CD4-positive, alpha-beta T cell treated with Interleukin-10 for 1 hour (primary cell): ENCODE measurements around the gene TEX264.

ENCODE experiments used
- DNase-seq: peaks from one replicate; pipeline ENCODE4 v3.0.0-alpha.2; 2020

Gene TEX264

DNA sequence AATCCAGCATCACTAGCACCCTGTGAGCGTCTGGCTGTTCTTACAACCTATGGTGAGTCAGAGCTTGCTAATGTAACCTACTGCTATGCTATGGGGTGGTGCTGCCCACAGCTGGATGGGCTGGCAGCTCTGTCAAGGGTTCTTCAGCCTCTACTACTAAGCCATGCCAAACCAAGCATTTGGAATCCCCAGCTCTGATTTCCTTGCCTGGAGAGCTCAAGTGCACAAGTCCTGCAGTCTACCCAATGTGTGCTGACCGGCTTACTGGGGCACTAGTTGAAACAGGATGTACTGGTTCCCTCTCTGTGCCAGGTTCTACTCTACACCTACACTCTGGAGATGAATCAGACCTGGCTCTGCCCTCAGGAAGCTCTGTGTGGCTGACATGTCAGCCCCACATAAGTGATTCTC is 4.2 kb downstream of the TEX264 start:
- no peak for DNase-seq

DNA sequence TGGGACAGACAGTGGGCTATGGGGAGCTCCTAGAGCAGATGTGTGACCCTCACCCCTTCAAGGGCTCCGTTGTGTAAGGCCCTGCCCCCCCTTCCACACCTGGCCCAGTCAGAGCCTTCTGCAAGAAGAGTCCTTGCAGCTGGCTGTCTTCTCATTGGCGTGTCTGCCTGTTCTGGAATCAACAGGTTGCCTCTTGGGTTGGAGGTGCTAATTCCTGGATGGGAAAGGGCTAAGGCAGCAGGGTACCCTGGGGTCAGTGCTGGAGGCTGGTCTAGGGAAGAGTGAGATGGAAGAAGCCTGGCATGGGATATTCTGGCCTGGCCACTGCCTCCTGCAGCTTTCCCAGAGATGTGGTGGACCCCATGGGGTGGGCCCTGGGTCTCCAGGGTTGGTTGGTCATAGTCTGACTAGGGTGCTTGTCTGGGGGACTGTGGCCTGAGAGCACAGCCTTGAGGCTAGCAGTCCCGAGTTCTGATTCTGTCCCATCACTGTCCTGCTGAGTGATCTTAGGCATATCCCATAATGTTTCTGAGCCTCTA is 5.1 kb downstream of the TEX264 start:
- no peak for DNase-seq

DNA sequence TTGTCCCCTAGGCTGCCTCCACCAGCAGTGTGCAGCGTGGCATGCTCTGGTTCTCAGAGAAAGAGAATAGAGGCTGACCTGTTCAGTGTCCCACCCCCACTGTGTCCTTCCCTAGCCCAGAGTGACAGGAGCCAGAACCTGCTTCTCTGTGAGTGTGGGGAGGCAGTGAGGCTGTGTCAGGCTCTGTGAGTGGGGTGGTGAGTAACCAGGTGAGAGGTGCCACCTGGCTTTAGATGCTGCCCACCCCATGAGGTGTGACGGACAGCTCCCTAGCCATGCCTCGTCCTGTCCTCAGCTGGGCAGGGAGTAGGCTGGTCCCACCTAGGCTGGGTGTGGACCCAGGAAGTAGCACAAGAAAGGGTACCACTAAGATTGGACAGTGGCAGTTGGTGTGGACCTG is 6.3 kb downstream of the TEX264 start:
- no peak for DNase-seq

- DNase-seq, result no peak
Observed at GRCh38 chr3:51678186-51678585, 7.1 kb downstream of the TEX264 start.

DNA sequence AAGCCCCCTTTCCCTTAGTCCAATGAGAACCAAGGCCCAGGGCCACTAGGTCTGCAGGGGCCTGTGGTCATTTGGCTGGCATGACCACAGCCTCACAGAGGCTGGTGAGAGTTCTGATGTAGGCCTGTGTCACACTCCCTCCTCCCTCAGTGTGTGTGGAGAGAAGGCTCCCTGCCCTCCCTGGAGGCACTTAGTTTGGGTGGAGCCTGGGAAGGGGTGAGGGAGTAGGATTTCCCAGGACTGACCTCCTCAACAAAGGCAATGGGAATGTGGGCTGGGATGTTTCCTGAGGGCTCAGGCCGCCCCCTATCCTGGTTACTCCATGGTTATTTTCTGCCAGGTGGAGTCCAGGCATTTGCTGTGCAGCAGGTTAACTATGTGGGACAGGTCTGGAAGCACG is 7.6 kb downstream of the TEX264 start:
- no peak for DNase-seq

- no peak for DNase-seq
Observed at GRCh38 chr3:51679318-51679717, 8.3 kb downstream of the TEX264 start.

DNA sequence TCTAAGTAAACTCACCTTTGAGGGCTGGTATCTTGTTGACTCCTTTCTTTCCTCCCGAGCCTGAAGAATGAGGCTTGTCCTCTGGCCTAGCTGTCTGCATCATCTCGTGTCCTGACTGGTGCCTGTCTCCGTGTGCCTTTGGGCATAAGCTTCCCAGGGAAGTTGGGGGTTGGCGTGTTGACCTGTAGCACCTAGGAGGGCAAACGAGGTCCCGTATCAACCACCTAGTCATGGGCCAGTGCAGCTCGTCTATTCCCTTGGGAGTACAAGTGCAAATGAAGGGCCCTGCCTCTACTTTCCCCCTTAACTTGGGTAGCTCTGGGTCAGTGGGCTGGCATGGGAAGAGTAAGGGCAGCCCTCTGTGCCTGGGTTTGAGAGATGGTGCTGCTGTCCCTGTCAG is 8.7 kb downstream of the TEX264 start:
- DNase-seq, result no peak

GRCh38 chr3:51680196-51680595 is 9.1 kb downstream of the TEX264 start:
- DNase-seq, result no peak

DNA sequence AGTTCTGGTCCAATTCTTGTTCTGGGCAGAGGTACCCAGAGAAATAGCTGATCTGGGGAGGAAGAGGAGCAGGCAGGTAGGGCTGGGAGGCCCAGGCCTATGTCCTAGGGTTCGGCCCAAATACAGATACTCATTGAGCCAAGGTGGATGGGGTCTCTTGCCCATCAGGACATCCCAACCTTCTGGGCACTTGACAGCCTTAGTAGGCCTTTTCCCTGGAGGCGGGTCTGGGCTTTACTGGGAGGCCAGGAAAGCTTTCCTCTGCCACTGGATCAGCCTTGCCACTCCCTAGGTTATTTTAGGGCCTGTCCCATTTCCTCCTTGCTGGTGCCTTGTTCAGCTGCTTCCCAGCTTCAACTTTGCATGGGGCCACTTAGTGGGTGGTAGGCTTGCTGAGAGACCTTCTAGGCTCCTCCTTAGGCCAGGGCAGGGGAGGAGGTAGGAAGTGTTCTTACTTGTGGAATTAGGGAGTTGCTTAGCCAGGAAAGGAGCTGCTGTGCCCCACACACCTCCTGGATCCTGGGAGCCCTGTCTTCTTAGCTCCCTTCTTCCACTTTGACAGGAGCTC is 9.7 kb downstream of the TEX264 start:
- no peak for DNase-seq

GRCh38 chr3:51681453-51681852 is 10.4 kb downstream of the TEX264 start:
- DNase-seq, result peak; percentile 63

DNA sequence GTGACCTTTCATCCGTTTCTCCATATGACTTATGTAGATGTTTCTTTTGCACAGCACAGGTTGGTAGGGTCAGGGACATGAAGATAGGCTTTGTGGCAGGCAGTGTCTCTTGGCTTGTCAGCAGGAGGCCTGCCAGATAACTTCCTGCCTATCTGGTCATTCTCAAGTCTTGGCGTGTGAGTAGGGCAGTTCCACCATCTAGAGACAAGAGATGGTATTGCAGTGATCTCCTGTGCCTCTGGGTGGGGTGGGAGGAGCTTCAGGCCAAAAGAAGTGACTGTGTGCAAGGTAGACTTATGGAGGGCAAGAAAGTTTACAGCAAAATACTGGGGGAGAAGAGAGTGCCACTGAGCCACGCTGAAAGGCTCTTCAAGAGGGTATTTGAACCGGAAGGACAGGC is 11.0 kb downstream of the TEX264 start:
- DNase-seq, result peak; percentile 91

DNA sequence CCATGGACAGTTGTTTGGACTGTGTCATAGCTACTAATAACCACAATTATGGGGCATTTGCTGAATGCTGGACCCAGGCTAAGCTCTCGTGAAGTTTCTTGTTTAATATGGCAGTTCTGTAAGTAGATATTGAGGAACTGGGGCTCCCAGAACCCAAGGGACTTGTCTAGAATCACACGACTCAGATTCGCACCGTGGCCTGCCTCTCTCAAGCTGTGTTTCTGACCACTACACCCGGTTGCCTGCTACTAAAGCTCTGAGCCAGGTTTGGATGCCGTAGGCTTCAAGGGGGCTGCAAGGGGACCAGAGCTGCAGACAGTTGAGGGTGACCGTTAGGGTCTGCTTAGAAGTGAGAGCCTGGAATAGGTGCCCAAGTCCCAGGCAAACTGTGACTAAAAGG is 11.5 kb downstream of the TEX264 start:
- no peak for DNase-seq

DNA sequence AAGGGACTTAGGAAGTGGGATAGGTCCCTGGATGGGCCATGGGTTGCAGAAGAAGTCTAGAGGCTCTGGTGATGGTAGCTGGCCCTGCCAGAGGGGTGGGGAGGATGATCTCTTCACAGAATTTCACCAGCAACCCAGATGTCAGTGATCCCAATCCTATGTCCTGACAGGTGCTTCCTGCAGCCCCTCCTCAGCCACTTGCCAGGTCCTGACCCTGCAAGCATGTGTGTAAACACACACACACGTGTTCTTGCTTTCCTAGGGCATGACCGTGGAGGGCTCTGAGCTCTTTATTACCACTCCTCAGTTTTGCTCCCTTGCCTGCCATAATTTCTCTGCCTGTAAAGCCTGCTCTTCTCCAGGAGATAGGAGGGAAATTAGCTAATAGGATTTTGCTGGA is 12.5 kb downstream of the TEX264 start:
- no peak for DNase-seq

DNA sequence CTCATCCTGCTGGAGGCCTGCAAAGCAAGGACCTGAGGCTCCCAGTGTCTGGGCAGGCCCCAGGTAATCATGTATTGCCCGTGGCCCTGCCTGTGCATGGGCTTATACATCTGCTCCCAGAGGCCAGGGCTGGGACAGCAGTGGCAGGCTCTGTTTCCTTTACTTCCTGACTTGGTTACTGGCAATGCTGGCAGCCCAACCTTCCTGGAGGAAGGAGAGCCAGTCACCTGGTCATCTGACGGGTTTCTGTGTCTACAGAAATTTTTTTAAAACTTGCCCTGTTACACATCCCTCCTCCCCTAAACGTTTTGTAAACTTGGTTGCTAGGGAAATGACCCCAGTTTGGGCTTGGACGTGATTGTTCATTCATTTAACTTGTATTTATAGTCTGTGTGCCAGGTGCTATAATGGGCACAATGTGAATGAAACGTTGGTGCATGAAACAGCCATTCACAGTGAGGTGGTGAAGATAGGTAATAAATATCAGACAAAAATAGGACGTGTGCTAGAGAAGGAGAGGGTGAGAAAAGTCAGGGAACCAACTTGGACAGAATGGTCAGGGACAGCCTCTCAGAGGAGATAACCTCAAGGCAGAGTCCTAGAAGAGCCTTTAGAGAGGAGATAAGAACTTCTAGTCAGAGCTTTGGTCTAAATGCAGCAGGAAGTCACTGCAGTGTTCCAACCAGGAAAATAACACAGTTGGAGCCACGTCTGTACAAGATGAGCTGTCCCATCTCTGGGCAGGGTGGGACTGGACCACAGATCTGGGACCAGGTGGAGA is 14.1 kb downstream of the TEX264 start:
- DNase-seq, result peak; percentile 38

- no peak for DNase-seq
Observed at GRCh38 chr3:51686056-51686455, 15.0 kb downstream of the TEX264 start.

DNA sequence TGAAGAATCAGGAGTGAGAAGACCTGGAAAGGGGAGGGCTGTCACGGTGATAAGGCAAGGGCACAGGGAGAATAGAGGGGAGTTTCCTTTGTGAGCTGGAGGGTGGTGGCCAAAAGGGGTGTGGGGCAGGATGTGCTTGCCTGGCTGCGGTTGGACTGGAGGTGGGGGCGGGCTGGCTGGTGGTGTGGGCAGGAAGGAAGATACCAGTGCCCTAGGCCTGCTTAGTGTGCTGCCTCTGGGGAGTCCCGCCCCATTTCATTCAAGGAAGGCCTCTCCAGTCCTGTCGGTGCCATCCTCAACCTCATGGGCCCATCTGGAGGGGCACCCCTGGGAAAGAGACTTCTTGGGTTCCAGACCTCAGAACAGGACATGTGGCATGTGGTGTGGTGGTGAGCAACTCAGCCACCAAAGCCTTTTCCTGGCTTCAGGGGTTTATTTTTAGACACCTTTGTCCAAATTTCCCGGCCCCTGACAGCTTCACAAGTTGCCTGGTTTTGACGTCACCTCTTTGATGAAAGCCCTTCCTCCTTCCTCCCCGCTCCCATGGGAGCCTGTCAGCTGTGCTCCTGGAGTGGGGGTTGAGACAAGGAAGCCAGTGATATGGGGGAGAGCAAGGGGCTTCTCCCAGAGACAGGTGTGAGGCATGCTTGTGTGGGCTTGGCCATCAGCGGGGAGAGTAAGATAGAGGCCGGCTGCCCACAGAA is 15.6 kb downstream of the TEX264 start:
- peak; percentile 89 for DNase-seq

- DNase-seq, result no peak
Observed at GRCh38 chr3:51687431-51688205, 16.6 kb downstream of the TEX264 start.

DNA sequence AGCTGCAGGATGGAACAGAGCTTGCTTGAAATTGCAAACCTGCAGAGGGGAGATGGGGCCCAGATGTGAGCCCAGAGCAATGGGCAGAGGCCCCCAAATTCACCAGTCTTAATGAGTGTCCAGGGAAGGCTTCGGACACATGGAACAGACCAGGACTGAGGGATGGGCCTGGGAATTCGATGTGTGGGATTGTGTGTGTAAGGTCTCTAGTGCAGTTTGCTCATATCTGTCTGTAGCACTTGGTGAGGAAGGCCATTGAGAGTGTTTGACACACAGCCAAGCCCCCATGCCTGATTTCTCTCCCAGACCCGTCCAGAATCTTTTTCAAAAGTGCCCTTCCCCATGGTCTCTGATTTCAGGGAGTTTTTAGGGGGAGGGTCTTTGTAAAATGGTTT is 17.2 kb downstream of the TEX264 start:
- DNase-seq, result no peak

DNA sequence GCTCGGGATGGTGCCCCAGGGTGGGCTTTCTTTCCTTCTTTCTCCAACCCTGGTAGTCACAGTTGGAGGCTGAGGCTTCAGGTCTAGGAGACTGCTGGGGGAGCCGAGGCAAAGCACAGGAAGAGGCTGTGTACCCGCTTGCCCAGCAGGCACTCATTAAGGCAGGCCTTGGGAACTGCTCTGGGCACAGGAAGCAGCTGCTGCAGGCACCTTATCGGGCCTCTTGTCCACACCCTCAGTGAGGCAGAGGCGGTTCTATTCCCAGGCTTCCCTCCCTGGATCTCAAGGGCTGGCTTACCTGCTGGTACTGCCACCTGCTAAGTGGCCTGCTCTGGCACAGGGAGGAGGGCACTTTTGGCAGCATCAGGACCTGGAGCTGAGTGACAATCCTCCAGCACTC is 20.0 kb downstream of the TEX264 start:
- no peak for DNase-seq

DNA sequence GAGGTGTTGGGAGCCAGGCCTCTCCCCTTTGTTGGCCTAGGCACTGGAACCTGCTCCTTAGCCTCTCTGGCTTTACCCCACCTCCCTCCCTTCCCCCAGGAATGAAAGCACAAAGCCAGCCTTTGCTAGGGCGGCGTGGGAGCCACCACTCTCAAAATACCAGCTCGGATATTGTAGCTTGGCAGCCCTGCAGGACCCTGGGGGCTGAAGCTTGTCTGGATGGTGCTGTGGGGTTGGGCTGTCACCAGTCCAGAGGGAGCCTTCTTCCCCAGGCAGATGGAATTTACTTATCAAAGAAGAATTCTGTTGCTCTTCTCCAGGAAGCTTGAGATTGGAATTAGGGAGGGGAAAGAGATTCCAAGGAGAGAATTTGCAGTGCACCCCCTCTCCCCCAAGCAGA is 20.9 kb downstream of the TEX264 start:
- DNase-seq, result no peak

GRCh38 chr3:51692980-51693395 is 21.9 kb downstream of the TEX264 start:
- no peak for DNase-seq

- DNase-seq, result no peak
Observed at GRCh38 chr3:51696954-51697353, 25.9 kb downstream of the TEX264 start.

- DNase-seq, result no peak
Observed at GRCh38 chr3:51698209-51698608, 27.2 kb downstream of the TEX264 start.
